Heart left ventricle (tissue), 13 donors: Measurements from ENCODE around the gene MTARC2.

ENCODE experiments used
- POLR2A ChIP-seq, 2 donors: fragments of 450-650 bp; IDR thresholded peaks; one replicate each; pipeline ENCODE4 v1.6.1; 2017; ENCODE audit warnings: antibody characterized with exemption in 2 of 2, mild to moderate bottlenecking in 2 of 2, moderate library complexity in 2 of 2
- TF ChIP-seq, protein P1 (sequence below), 12 donors: fragments of 200-600 bp; sonication (generic) in 4 of 12; IDR thresholded peaks; one replicate each; pipeline versions ENCODE4 v1.5.0 to v1.8.0; 2018 to 2022; ENCODE audit warnings: antibody characterized with exemption in 12 of 12, mild to moderate bottlenecking in 5 of 12
- donor health status: ischemic (EF 13 %, LVEDD 7.1; RV severe dilation, severe dysfunction).
- donor health status: DM: no; HTN: yes; CAD: no.
- donor health status: DM: no; HTN: no; CAD: no.
- donor health status: ischemic (EF 25% LVEDD 6.9; RV normal size, moderate dysfunction).
- donor health status: ischemic (EF 25% LVEDD 5.7; RV mildly dilated, moderate dysfunction).
- donor health status: ischemic (EF 35%, LVEDD 5.7; RV mildly dilated, moderate dysfunction).
- donor health status: nonischemic (EF 11% LVEDD 7.7; RV severe dilation, severe dysfunction).
- donor health status: DM: yes; HTN: yes; CAD: no.
- donor health status: PGD.
- donor health status: ischemic (EF 29% LVEDD 5.4; RV normal size, mild dysfunction).
- donor health status: nonischemic (EF 23%, LVEDD 6.1; RV moderate dilation, normal function).

DNA sequence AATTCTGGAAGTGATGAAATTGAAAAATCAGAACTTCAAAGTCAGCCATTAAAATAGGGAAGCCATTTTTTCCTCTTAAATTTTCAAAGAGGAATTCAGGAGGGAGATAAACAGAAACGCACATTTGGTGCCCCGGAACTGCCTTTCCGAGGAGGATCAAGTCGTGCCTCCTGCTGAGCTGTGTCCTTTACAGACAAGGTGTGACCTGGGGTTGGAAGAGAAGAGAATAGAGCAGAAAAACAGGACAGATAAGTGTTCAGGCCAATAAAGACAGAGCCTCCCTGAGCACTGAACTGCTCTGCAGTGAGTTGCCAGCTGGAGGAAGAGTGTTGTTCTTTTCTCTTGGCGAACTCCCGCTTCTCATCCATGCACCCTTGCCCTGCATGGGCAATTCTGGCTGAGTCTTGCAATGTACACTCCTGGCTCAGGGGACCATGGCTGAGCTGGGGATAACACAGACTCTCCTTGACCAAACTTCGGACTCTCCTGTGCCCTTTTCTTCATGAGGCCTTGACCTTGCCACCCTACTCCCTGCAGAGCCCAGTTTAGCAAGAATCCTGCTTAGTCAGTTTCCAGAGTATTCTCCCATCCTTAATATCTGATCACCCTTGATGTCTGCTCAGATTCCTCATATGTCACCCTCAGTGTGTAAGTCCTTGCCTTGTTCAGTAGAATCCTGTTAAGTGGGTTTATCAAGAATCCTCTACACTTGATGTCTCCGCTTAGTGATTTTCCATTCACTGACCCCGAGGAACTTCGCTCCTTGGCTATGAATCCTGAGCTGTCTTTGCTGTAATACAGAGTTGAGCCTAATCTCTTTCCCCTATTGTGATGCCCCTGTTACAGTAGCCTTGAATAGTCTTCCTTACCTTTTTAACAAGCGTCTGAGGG, 37.3 kb downstream of the MTARC2 start:
- TF ChIP-seq POLR2A (IDR thresholded peaks at IDR 0.05): no peak
- TF ChIP-seq, protein P1, sequence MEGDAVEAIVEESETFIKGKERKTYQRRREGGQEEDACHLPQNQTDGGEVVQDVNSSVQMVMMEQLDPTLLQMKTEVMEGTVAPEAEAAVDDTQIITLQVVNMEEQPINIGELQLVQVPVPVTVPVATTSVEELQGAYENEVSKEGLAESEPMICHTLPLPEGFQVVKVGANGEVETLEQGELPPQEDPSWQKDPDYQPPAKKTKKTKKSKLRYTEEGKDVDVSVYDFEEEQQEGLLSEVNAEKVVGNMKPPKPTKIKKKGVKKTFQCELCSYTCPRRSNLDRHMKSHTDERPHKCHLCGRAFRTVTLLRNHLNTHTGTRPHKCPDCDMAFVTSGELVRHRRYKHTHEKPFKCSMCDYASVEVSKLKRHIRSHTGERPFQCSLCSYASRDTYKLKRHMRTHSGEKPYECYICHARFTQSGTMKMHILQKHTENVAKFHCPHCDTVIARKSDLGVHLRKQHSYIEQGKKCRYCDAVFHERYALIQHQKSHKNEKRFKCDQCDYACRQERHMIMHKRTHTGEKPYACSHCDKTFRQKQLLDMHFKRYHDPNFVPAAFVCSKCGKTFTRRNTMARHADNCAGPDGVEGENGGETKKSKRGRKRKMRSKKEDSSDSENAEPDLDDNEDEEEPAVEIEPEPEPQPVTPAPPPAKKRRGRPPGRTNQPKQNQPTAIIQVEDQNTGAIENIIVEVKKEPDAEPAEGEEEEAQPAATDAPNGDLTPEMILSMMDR (IDR thresholded peaks at IDR 0.05): no peak
